Activated T-cell treated with anti-CD3 and anti-CD28 coated beads, Interleukin-2, amount 50 U/mL, for 24 hours (primary cell): ENCODE data around the gene MCEMP1.
A peak's percentile ranks its signal among the peaks of the same experiment; 100 is the strongest.

ENCODE experiments used
- DNase-seq: peaks from one replicate; pipeline ENCODE4 v3.0.0-alpha.2; 2020
- H3K27ac Mint-ChIP-seq: 2 replicates; pipeline ENCODE4 v1.8.0; 2020; ENCODE audit warnings: mild to moderate bottlenecking, mixed read lengths
- H3K27me3 Mint-ChIP-seq: 2 replicates; pipeline ENCODE4 v1.8.0; 2020; ENCODE audit warnings: mixed read lengths
- H3K36me3 Mint-ChIP-seq: 2 replicates; pipeline ENCODE4 v1.8.0; 2020; ENCODE audit warnings: low read depth, mixed read lengths
- H3K4me1 Mint-ChIP-seq: 2 replicates; pipeline ENCODE4 v1.8.0; 2020; ENCODE audit warnings: low read depth, mixed read lengths
- H3K4me3 Mint-ChIP-seq: 2 replicates; pipeline ENCODE4 v1.8.0; 2020; ENCODE audit warnings: mild to moderate bottlenecking, moderate library complexity, mixed read lengths
- H3K9me3 Mint-ChIP-seq: 2 replicates; pipeline ENCODE4 v1.8.0; 2020; ENCODE audit warnings: mixed read lengths

The MCEMP1 gene, protein sequence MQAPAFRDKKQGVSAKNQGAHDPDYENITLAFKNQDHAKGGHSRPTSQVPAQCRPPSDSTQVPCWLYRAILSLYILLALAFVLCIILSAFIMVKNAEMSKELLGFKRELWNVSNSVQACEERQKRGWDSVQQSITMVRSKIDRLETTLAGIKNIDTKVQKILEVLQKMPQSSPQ

DNA sequence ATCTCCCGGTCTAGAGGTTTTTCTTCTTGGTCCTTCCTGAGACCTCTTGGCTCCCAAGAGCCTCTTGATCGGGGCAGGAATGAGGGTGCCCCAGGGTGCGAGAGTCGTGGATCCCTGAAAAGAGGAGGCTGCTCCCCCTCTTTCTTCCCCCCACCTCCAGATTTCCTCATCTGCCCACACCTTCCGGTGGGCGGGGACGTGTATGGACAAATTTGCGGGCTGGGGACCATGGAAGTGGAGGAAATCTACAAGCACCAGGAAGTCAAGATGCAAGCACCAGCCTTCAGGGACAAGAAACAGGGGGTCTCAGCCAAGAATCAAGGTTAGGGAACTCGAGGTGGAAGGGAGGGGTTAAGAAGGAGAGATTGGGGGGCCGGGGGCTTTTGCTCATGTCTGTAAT, at the start of gene MCEMP1:
TSS of gene MCEMP1 (plus strand) at position 237 of the 400 bp plus-strand sequence. CDS start at position 268, 31 bp downstream.
- DNase-seq = no peak
- H3K27me3 Mint-ChIP-seq = peaks cover 55% of the 10 kb centered on the region
- no peak within 1 kb of the TSS for H3K27ac Mint-ChIP-seq
- H3K36me3 Mint-ChIP-seq = peaks cover 7% of the 10 kb centered on the region
- H3K9me3 Mint-ChIP-seq = no peaks in the 10 kb centered on the region
- peaks cover 55% of the 10 kb centered on the region for H3K4me1 Mint-ChIP-seq
- no peak within 1 kb of the TSS for H3K4me3 Mint-ChIP-seq

- H3K9me3 Mint-ChIP-seq = no peaks in the 10 kb centered on the region
- no peak for DNase-seq
- no peak overlapping the region for H3K27ac Mint-ChIP-seq
- no peak overlapping the region for H3K4me3 Mint-ChIP-seq
- H3K27me3 Mint-ChIP-seq = no peaks in the 10 kb centered on the region
- peaks cover 76% of the 10 kb centered on the region for H3K36me3 Mint-ChIP-seq
- peaks cover 36% of the 10 kb centered on the region for H3K4me1 Mint-ChIP-seq
Measured at GRCh38 chr19:7627166-7627565, 49.7 kb upstream of the MCEMP1 start.

GRCh38 chr19:7628589-7629311, 48.1 kb upstream of the MCEMP1 start:
- peaks cover 36% of the 10 kb centered on the region for H3K4me1 Mint-ChIP-seq
- peaks cover 74% of the 10 kb centered on the region for H3K36me3 Mint-ChIP-seq
- H3K27ac Mint-ChIP-seq = peak overlapping the region; percentile 99
- no peak for DNase-seq
- no peaks in the 10 kb centered on the region for H3K9me3 Mint-ChIP-seq
- H3K4me3 Mint-ChIP-seq = peak overlapping the region; percentile 98
- no peaks in the 10 kb centered on the region for H3K27me3 Mint-ChIP-seq

DNA sequence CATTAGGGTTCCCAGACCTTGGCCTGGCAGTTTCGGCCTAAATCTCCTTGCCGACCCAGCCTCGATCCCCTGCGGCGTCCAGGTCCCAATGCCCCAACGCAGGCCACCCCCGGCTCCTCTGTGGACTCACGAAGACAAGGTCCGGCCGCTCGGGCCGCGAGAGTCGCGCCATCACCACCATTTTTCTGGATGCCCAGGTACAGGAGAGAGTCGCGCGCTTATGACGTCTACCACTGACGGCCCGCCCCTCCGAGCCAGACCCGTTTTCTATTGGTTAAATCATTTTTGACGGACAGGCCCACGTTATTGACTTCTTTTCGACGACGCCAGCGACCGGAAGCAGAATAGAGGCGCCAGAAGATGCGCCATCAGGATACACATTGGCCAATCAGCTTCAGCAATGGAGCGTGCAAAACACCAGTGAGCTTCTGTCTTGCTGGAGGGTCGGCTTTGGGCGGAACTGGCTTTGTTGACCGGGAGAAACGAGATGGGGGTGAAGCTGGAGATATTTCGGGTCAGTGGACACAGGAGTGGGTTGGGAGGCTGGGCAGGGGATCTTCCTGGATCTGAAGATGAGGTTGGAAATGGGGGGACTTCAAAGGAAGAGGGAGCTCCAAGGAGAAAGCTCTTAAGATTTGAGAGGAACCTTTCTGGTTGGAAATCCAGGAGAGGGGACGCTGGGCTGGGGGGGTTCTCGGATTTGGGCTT, 47.4 kb upstream of the MCEMP1 start, which contains the start of the genes PET100 and XAB2:
TSS of gene PET100 (plus strand) at position 447 of the 708 bp plus-strand sequence. CDS start at position 488, 41 bp downstream.
TSS of gene XAB2 (minus strand) at position 199 of the 708 bp plus-strand sequence. CDS start at position 181, 18 bp downstream.
- peak; percentile 93 for DNase-seq
- H3K27me3 Mint-ChIP-seq = no peaks in the 10 kb centered on the region
- H3K4me1 Mint-ChIP-seq = peaks cover 38% of the 10 kb centered on the region
- peak within 1 kb of the TSS; percentile 99 for H3K27ac Mint-ChIP-seq
- H3K36me3 Mint-ChIP-seq = peaks cover 67% of the 10 kb centered on the region
- H3K9me3 Mint-ChIP-seq = no peaks in the 10 kb centered on the region
- peak within 1 kb of the TSS; percentile 98 for H3K4me3 Mint-ChIP-seq

- peaks cover 52% of the 10 kb centered on the region for H3K36me3 Mint-ChIP-seq
- H3K27ac Mint-ChIP-seq = no peak overlapping the region
- H3K4me1 Mint-ChIP-seq = peaks cover 47% of the 10 kb centered on the region
- H3K4me3 Mint-ChIP-seq = peak overlapping the region; percentile 8
- no peak for DNase-seq
- no peaks in the 10 kb centered on the region for H3K27me3 Mint-ChIP-seq
- H3K9me3 Mint-ChIP-seq = no peaks in the 10 kb centered on the region
Measured at GRCh38 chr19:7631577-7631976, 45.3 kb upstream of the MCEMP1 start.

- Mint-ChIP-seq H3K27me3 (no peaks in the 10 kb centered on the region), H3K4me1 (peaks cover 43% of the 10 kb centered on the region), H3K36me3 (peaks cover 44% of the 10 kb centered on the region), H3K9me3 (no peaks in the 10 kb centered on the region), H3K4me3 (no peak overlapping the region), H3K27ac (peak overlapping the region; percentile 52)
- no peak for DNase-seq
Measured at GRCh38 chr19:7632340-7633203, 44.3 kb upstream of the MCEMP1 start.

DNA sequence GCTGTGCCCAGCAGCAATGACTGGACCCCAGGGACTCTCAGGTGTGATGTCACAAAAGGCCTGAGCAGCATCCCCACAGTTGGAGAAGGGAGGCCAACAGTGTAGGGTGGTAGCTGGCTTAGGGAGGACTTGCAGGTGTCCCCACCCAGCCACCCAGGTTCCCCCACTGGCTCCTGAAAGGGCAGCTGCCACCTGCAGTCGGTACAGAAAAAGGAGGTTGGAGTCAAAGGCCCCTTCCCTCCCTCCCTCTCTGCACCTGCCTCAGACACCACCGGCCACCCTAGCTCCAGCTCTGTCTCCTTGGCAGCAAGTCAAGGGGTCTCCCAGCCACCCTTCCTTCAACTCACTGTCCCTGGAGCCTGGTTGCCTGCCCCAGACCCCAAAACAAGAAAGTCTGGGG, 43.2 kb upstream of the MCEMP1 start, which contains the start of gene PCP2:
TSS of gene PCP2 (minus strand) at position 22 of the 400 bp plus-strand sequence. CDS start 262 bp downstream, outside the sequence.
- Mint-ChIP-seq H3K9me3 (no peaks in the 10 kb centered on the region), H3K27ac (peak within 1 kb of the TSS; percentile 52), H3K36me3 (peaks cover 37% of the 10 kb centered on the region), H3K27me3 (no peaks in the 10 kb centered on the region), H3K4me1 (peaks cover 39% of the 10 kb centered on the region), H3K4me3 (no peak within 1 kb of the TSS)
- no peak for DNase-seq

DNA sequence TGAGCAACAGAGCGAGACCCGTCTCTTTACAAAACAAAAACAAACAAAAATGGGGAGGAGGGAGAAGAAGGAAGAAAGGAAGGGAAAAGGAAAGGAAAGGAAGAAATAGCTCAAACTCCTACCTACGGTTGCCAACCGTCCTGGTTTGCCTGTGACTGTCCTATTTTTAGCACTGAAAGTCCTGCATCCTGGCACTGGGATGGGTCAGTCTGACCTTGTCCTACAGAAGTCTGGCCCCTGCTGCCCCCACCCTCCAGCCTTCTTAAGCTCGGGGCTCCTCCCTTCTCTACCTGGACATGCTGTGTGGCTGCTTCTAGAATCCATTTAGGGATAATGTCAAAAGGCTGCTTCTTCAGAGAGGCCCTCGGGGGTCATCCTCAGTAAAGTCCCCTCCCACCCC, 41.2 kb upstream of the MCEMP1 start:
- H3K36me3 Mint-ChIP-seq = peaks cover 40% of the 10 kb centered on the region

GRCh38 chr19:7636317-7636690, 40.6 kb upstream of the MCEMP1 start:
- DNase-seq = no peak
- Mint-ChIP-seq H3K36me3 (peaks cover 41% of the 10 kb centered on the region), H3K4me3 (peak overlapping the region; percentile 85), H3K27me3 (no peaks in the 10 kb centered on the region), H3K9me3 (no peaks in the 10 kb centered on the region), H3K4me1 (peaks cover 34% of the 10 kb centered on the region), H3K27ac (peak overlapping the region; percentile 92)

More for the DNA sequence above, 41.2 kb upstream of the MCEMP1 start:
- Mint-ChIP-seq H3K27ac (no peak overlapping the region), H3K4me3 (peak overlapping the region; percentile 85), H3K27me3 (no peaks in the 10 kb centered on the region), H3K4me1 (peaks cover 38% of the 10 kb centered on the region), H3K9me3 (no peaks in the 10 kb centered on the region)
- no peak for DNase-seq

DNA sequence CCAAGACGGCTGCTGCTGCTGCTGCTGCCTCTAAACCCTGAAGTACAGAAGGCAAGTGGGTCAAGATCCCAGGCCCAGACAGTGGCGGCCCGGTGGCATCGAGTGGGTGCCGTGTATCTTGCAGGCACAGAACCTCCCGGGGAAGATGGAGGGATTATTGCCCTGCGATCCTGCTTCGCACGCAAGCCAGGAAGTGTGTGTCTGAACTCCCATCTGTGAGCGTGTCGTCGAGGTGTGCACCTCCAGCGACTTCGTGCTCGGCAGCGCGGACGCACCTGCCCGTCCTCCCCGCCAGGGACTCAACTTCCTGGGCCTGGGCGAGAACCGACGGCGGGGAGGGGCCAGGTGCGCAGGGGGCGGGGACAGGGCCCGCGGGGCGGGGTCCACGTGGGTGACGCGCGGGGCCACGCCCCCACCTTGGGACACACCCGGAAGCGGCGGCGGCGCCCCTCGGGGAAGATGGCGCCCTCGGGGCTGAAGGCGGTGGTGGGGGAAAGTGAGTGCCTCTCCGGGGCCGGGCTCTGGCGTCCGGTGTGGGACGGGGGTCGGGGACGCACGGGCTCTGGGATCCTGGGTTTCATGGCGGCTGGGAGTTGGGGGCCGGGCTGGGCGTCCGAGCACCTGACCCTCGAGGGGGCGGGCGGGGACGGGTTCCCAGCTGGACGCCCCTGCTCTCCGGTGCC, 40.1 kb upstream of the MCEMP1 start, which contains the start of gene STXBP2:
TSS of gene STXBP2 (plus strand) at position 420 of the 683 bp plus-strand sequence. CDS start at position 460, 40 bp downstream.
- peaks cover 34% of the 10 kb centered on the region for H3K4me1 Mint-ChIP-seq
- H3K4me3 Mint-ChIP-seq = peak within 1 kb of the TSS; percentile 85
- no peaks in the 10 kb centered on the region for H3K27me3 Mint-ChIP-seq
- DNase-seq = peak; percentile 97
- H3K27ac Mint-ChIP-seq = peak within 1 kb of the TSS; percentile 92
- no peaks in the 10 kb centered on the region for H3K9me3 Mint-ChIP-seq
- H3K36me3 Mint-ChIP-seq = peaks cover 38% of the 10 kb centered on the region

GRCh38 chr19:7637374-7638256, 39.3 kb upstream of the MCEMP1 start:
- H3K9me3 Mint-ChIP-seq = no peaks in the 10 kb centered on the region
- H3K27ac Mint-ChIP-seq = peak overlapping the region; percentile 92
- no peak for DNase-seq
- peak overlapping the region; percentile 85 for H3K4me3 Mint-ChIP-seq
- H3K27me3 Mint-ChIP-seq = no peaks in the 10 kb centered on the region
- H3K36me3 Mint-ChIP-seq = peaks cover 31% of the 10 kb centered on the region
- peaks cover 34% of the 10 kb centered on the region for H3K4me1 Mint-ChIP-seq

- H3K27ac Mint-ChIP-seq = no peak overlapping the region
- peaks cover 34% of the 10 kb centered on the region for H3K4me1 Mint-ChIP-seq
- H3K9me3 Mint-ChIP-seq = no peaks in the 10 kb centered on the region
- DNase-seq = no peak
- peak overlapping the region; percentile 21 for H3K4me3 Mint-ChIP-seq
- no peaks in the 10 kb centered on the region for H3K27me3 Mint-ChIP-seq
- peaks cover 27% of the 10 kb centered on the region for H3K36me3 Mint-ChIP-seq
Measured at GRCh38 chr19:7638802-7639465, 38.0 kb upstream of the MCEMP1 start.
